Fibroblast of pulmonary artery (primary cell): ENCODE data around the gene ADD2.
A peak's percentile ranks its signal among the peaks of the same experiment; 100 is the strongest.

Experiments used
- DNase-seq: peaks from one replicate; pipeline ENCODE4 v3.0.0-alpha.2; 2010; ENCODE audit warnings: low read depth
- H3K4me3 ChIP-seq: replicated peaks from 2 replicates; pipeline ENCODE4 v1.5.1; 2011; ENCODE audit warnings: low read depth, mild to moderate bottlenecking, control low read depth, low read length, moderate library complexity
- CTCF ChIP-seq: IDR thresholded peaks from 2 replicates; pipeline ENCODE4 v1.5.1; 2011; ENCODE audit warnings: mild to moderate bottlenecking, control low read depth, low read length, inconsistent platforms; ENCODE audit errors: missing control alignments

The ADD2 gene

GRCh38 chr2:70690846-70691245 lies 77.2 kb downstream of the ADD2 start:
- no peak for TF ChIP-seq CTCF
- no peak overlapping the region for H3K4me3 ChIP-seq
- no peak for DNase-seq

- TF ChIP-seq CTCF, result no peak
- H3K4me3 ChIP-seq, result no peak overlapping the region
These were observed 79.6 kb downstream of the ADD2 start for GRCh38 chr2:70688427-70688826.

GRCh38 chr2:70687461-70687795 lies 80.6 kb downstream of the ADD2 start:
- no peak overlapping the region for H3K4me3 ChIP-seq
- no peak for TF ChIP-seq CTCF
- DNase-seq, result no peak

More at GRCh38 chr2:70688427-70688826, 79.6 kb downstream of the ADD2 start:
- no peak for DNase-seq

DNA sequence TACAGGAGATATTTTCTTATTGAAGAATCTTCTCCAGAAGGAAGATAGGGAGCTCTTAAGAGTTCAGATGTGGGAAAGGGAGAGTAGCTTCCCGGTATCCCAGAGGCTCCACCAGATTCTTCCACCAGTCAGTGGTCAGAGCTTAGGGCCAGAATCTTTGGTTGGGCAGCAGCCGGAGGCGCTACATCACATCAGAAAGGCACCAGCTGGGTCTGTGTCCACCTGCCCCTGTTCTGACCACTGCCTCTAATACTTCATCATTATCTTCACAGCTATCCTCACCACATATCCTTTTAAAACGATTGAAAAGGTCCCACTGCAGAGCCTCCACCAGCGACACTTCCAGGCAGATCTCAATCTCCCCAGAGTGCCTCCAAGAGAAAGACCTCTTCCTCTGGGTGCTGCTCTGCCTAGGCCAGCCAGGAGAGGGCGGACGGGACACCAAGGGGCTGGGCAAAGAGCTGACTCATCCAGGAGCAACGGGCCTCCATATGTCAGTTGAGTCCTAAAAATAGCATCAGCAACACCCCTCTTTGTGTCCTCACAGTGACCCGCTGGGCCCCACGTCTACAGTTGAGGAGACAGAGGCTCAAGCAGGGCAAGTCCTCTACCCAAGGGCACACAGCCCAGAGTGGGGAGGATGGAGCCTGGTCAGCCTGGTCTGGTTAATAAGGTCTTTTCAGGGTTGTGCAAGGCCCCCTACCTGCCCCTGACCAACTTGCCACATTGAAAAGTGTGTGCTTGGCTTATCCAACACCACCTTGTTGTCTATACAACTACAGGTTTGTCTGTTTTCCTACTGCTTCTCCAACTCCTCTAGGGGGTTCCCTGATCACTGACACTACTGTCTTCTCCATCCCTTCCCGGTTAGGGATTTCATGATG lies 81.2 kb downstream of the ADD2 start:
- TF ChIP-seq CTCF, result peak; percentile 55
- DNase-seq, result peak; percentile 60
- no peak overlapping the region for H3K4me3 ChIP-seq

- DNase-seq, result no peak
- H3K4me3 ChIP-seq, result no peak overlapping the region
- no peak for TF ChIP-seq CTCF
These were observed 82.2 kb downstream of the ADD2 start for GRCh38 chr2:70685771-70686171.

- no peak for DNase-seq
- TF ChIP-seq CTCF, result no peak
- H3K4me3 ChIP-seq, result no peak overlapping the region
These were observed 83.0 kb downstream of the ADD2 start for GRCh38 chr2:70684846-70685622.

DNA sequence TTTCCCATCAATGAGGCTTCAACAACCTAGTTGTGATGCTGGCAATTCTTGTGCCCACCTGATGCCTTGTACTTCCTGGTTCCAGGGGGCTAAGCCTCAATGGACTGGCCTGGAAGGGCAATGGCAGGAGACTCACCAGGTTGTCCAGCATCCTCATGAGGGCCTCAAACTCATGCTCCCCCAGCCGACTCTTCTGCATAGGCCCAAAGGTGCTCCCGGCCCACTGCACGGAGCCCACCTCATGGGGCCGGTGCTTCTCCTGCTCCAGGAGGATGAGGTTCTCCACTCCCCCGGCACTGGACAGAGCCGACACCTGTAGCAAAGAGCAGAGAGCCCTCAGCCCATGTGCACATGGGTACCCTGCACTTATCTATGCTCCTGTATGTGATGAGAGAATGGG lies 84.5 kb downstream of the ADD2 start:
- DNase-seq, result no peak
- no peak overlapping the region for H3K4me3 ChIP-seq
- no peak for TF ChIP-seq CTCF
